ENCODE measurements around the gene MAP3K9. TPM values are rescaled to one million over a fixed set of nuclear protein-coding genes. Genes with fewer than 3 reads are reported as not detected.

MAP3K9 gene
- polyA plus RNA-seq, 1 experiment = 0.24 TPM

GRCh38 chr14:70723276-70723675 is 86.0 kb downstream of the MAP3K9 start:
- no peak for DNase-seq (ENCODE audit: low read depth, low spot score)
- no peak overlapping the region for H3K4me3 ChIP-seq (ENCODE audit: low read depth, low read length)
- H3K27ac ChIP-seq (ENCODE audit: low read depth, low read length) = no peak overlapping the region
- ChIA-PET CTCF (interaction anchor here (2.5 kb wide), 1 partner anchor 10 kb away, joined by 12 read pairs; no protein-coding TSS in a partner anchor), POLR2A (no interaction called here)
- H3K9me3 ChIP-seq (ENCODE audit: control insufficient read depth, insufficient read depth, low read length) = no peaks in the 10 kb centered on the region
- peaks cover 10% of the 10 kb centered on the region for H3K27me3 ChIP-seq (ENCODE audit: control insufficient read depth, insufficient read depth, low read length)
- TF ChIP-seq, protein P1, sequence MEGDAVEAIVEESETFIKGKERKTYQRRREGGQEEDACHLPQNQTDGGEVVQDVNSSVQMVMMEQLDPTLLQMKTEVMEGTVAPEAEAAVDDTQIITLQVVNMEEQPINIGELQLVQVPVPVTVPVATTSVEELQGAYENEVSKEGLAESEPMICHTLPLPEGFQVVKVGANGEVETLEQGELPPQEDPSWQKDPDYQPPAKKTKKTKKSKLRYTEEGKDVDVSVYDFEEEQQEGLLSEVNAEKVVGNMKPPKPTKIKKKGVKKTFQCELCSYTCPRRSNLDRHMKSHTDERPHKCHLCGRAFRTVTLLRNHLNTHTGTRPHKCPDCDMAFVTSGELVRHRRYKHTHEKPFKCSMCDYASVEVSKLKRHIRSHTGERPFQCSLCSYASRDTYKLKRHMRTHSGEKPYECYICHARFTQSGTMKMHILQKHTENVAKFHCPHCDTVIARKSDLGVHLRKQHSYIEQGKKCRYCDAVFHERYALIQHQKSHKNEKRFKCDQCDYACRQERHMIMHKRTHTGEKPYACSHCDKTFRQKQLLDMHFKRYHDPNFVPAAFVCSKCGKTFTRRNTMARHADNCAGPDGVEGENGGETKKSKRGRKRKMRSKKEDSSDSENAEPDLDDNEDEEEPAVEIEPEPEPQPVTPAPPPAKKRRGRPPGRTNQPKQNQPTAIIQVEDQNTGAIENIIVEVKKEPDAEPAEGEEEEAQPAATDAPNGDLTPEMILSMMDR (IDR thresholded peaks at IDR 0.05; ENCODE audit: low read depth, low read length) = no peak

GRCh38 chr14:70722418-70722817 is 86.9 kb downstream of the MAP3K9 start:
- TF ChIP-seq, protein P1 (IDR thresholded peaks at IDR 0.05; ENCODE audit: low read depth, low read length) = no peak
- Histone ChIP-seq H3K27ac (ENCODE audit: low read depth, low read length) (no peak overlapping the region), H3K9me3 (ENCODE audit: control insufficient read depth, insufficient read depth, low read length) (no peaks in the 10 kb centered on the region), H3K4me3 (ENCODE audit: low read depth, low read length) (no peak overlapping the region), H3K27me3 (ENCODE audit: control insufficient read depth, insufficient read depth, low read length) (peaks cover 10% of the 10 kb centered on the region)
- ChIA-PET CTCF (interaction anchor here (2.5 kb wide), 1 partner anchor 9 kb away, joined by 12 read pairs; no protein-coding TSS in a partner anchor), POLR2A (no interaction called here)
- no peak for DNase-seq (ENCODE audit: low read depth, low spot score)

DNA sequence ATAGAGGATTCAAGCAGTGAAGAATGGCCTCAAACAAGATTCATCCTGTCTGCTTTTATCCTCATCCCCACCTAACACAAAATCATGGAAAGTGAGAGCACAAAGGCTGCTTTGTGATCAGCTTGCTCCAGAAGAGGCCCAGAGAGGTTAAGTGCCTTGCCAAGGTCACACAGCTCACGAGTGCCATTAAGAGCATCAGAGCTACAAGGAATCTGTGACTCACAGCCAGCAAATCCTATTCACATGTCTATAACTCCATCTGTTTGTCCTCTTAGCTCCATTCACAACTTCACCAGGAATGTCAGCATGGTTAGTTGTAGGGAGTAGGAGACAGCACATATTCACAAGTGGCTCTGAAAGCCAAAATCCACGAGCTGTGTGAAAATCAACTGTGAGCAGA is 87.8 kb downstream of the MAP3K9 start:
- POLR2A ChIA-PET = no interaction called here
- CTCF ChIA-PET = interaction anchor here (2.5 kb wide), 1 partner anchor 9 kb away, joined by 12 read pairs; no protein-coding TSS in a partner anchor
- no peaks in the 10 kb centered on the region for H3K9me3 ChIP-seq (ENCODE audit: control insufficient read depth, insufficient read depth, low read length)
- peaks cover 10% of the 10 kb centered on the region for H3K27me3 ChIP-seq (ENCODE audit: control insufficient read depth, insufficient read depth, low read length)
- H3K4me3 ChIP-seq (ENCODE audit: low read depth, low read length) = no peak overlapping the region
- TF ChIP-seq, protein P1 (IDR thresholded peaks at IDR 0.05; ENCODE audit: low read depth, low read length) = no peak
- no peak for DNase-seq (ENCODE audit: low read depth, low spot score)
- H3K27ac ChIP-seq (ENCODE audit: low read depth, low read length) = no peak overlapping the region

- DNase-seq (ENCODE audit: low read depth, low spot score) = no peak
- H3K9me3 ChIP-seq (ENCODE audit: control insufficient read depth, insufficient read depth, low read length) = no peaks in the 10 kb centered on the region
- ChIA-PET CTCF (no interaction called here), POLR2A (no interaction called here)
- peaks cover 8% of the 10 kb centered on the region for H3K27me3 ChIP-seq (ENCODE audit: control insufficient read depth, insufficient read depth, low read length)
- H3K27ac ChIP-seq (ENCODE audit: low read depth, low read length) = no peak overlapping the region
- TF ChIP-seq, protein P1 (IDR thresholded peaks at IDR 0.05; ENCODE audit: low read depth, low read length) = no peak
- H3K4me3 ChIP-seq (ENCODE audit: low read depth, low read length) = no peak overlapping the region
Observed at GRCh38 chr14:70718383-70719118, 90.8 kb downstream of the MAP3K9 start.

DNA sequence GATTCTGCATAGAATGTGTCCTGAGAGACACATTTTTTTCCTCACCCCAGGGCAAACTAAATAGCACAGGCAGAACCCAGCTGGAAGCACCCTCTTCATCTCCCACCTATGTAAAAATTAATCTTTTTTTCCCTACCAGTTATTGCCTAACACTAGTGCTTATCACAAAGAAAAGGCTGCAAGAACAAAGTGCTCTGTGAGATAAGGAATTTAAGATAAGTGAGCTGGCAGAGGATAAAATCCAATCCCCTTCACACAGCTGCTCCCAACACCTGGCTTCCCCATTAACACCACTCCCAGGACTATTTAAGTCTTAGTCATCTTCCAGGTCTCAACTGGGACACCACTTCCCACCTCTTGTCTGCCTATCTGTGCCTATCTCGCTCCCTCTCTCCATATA is 92.4 kb downstream of the MAP3K9 start:
- TF ChIP-seq, protein P1 (IDR thresholded peaks at IDR 0.05; ENCODE audit: low read depth, low read length) = no peak
- no peak for DNase-seq (ENCODE audit: low read depth, low spot score)
- H3K4me3 ChIP-seq (ENCODE audit: low read depth, low read length) = no peak overlapping the region
- CTCF ChIA-PET = no interaction called here
- peaks cover 6% of the 10 kb centered on the region for H3K27me3 ChIP-seq (ENCODE audit: control insufficient read depth, insufficient read depth, low read length)
- POLR2A ChIA-PET = no interaction called here
- H3K27ac ChIP-seq (ENCODE audit: low read depth, low read length) = no peak overlapping the region
- H3K9me3 ChIP-seq (ENCODE audit: control insufficient read depth, insufficient read depth, low read length) = no peaks in the 10 kb centered on the region

All from AG04450 (cell line).